Keratinocyte (primary cell): ENCODE data around the gene BCL2.

Experiments
- CTCF ChIP-seq, 3 experiments: IDR thresholded peaks in 1 of 3; conservative IDR thresholded peaks in 1 of 3; optimal IDR thresholded peaks in 1 of 3; 2 replicates in 2 of 3; 3 replicates in 1 of 3; pipeline versions ENCODE3 to v1.5.1; 2011; ENCODE audit warnings: low read length in 3 of 3, mild to moderate bottlenecking in 3 of 3, moderate library complexity in 2 of 3, control low read depth in 1 of 3, inconsistent platforms in 1 of 3; ENCODE audit not compliant: insufficient read depth in 2 of 3; ENCODE audit errors: extremely low read depth in 1 of 3
- EZH2 ChIP-seq: IDR thresholded peaks from one replicate; pipeline ENCODE4 v1.6.1; 2012; ENCODE audit warnings: inconsistent platforms, mild to moderate bottlenecking, low read length, moderate library complexity

- no peak for TF ChIP-seq CTCF (optimal IDR thresholded peaks at IDR 0.05 in 1 of 3, IDR thresholded peaks at IDR 0.05 in 1 of 3, conservative IDR thresholded peaks at IDR 0.05 in 1 of 3; ENCODE audit: extremely low read depth in 1 of 3, insufficient read depth in 2 of 3, low read length in 3 of 3)
- no peak for TF ChIP-seq EZH2
Measured at GRCh38 chr18:63329431-63330145, 10.0 kb upstream of the BCL2 start.
